ENCODE data around the gene HRH3. TPM values are rescaled to one million over a fixed set of nuclear protein-coding genes. Genes with fewer than 3 reads are reported as not detected.

HRH3 gene
- total RNA-seq, 2 donors from 2014 or later, result 0.44 TPM; not detected in 1

- H3K4me1 Mint-ChIP-seq, result no peaks in the 10 kb centered on the region
- TF ChIP-seq, protein P1, sequence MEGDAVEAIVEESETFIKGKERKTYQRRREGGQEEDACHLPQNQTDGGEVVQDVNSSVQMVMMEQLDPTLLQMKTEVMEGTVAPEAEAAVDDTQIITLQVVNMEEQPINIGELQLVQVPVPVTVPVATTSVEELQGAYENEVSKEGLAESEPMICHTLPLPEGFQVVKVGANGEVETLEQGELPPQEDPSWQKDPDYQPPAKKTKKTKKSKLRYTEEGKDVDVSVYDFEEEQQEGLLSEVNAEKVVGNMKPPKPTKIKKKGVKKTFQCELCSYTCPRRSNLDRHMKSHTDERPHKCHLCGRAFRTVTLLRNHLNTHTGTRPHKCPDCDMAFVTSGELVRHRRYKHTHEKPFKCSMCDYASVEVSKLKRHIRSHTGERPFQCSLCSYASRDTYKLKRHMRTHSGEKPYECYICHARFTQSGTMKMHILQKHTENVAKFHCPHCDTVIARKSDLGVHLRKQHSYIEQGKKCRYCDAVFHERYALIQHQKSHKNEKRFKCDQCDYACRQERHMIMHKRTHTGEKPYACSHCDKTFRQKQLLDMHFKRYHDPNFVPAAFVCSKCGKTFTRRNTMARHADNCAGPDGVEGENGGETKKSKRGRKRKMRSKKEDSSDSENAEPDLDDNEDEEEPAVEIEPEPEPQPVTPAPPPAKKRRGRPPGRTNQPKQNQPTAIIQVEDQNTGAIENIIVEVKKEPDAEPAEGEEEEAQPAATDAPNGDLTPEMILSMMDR (conservative IDR thresholded peaks at IDR 0.05), result no peak
- Histone ChIP-seq H3K4me1 (ENCODE audit: control insufficient read depth, insufficient read depth, low read length) (no peaks in the 10 kb centered on the region), H3K4me3 (ENCODE audit: low read length) (no peak overlapping the region), H3K36me3 (ENCODE audit: control insufficient read depth, insufficient read depth, low read length) (peaks cover 29% of the 10 kb centered on the region), H3K9me3 (ENCODE audit: control insufficient read depth, low read length) (no peaks in the 10 kb centered on the region), H3K9ac (ENCODE audit: extremely low read depth, low read length, poor library complexity, severe bottlenecking) (no peak overlapping the region), H3K27ac (ENCODE audit: low read depth, low read length) (no peak overlapping the region), H3K27me3 (ENCODE audit: control insufficient read depth, insufficient read depth, low read length, poor library complexity, severe bottlenecking) (no peaks in the 10 kb centered on the region)
- no peak overlapping the region for H3K4me3 Mint-ChIP-seq
- H3K27ac Mint-ChIP-seq, result peak overlapping the region; percentile 4
- H3K9me3 Mint-ChIP-seq, result no peaks in the 10 kb centered on the region
- 90 to 97% methylated on average over 18 to 23 of the region's 25 CpGs for WGBS, 2 experiments (ENCODE audit: insufficient coverage in 1 of 2, insufficient read length in 1 of 2)
- no peaks in the 10 kb centered on the region for H3K27me3 Mint-ChIP-seq (ENCODE audit: insufficient read depth)
- peaks cover 9% of the 10 kb centered on the region for H3K36me3 Mint-ChIP-seq (ENCODE audit: low read depth)
- no peak for DNase-seq
These were observed 29.3 kb downstream of the HRH3 start for GRCh38 chr20:62190639-62191411.

GRCh38 chr20:62186887-62187866 is 32.9 kb downstream of the HRH3 start:
- peaks cover 5% of the 10 kb centered on the region for H3K4me1 Mint-ChIP-seq
- no peaks in the 10 kb centered on the region for H3K27me3 ChIP-seq (ENCODE audit: control insufficient read depth, insufficient read depth, low read length, poor library complexity, severe bottlenecking)
- H3K36me3 ChIP-seq (ENCODE audit: control insufficient read depth, insufficient read depth, low read length), result peaks cover 7% of the 10 kb centered on the region
- H3K9me3 ChIP-seq (ENCODE audit: control insufficient read depth, low read length), result no peaks in the 10 kb centered on the region
- TF ChIP-seq, protein P1 (conservative IDR thresholded peaks at IDR 0.05), result no peak
- no peaks in the 10 kb centered on the region for H3K27me3 Mint-ChIP-seq (ENCODE audit: insufficient read depth)
- H3K36me3 Mint-ChIP-seq (ENCODE audit: low read depth), result peaks cover 5% of the 10 kb centered on the region
- no peak overlapping the region for H3K27ac ChIP-seq (ENCODE audit: low read depth, low read length)
- no peak overlapping the region for H3K4me3 ChIP-seq (ENCODE audit: low read length)
- no peaks in the 10 kb centered on the region for H3K4me1 ChIP-seq (ENCODE audit: control insufficient read depth, insufficient read depth, low read length)
- H3K9me3 Mint-ChIP-seq, result no peaks in the 10 kb centered on the region
- H3K9ac ChIP-seq (ENCODE audit: extremely low read depth, low read length, poor library complexity, severe bottlenecking), result no peak overlapping the region
- 91 to 92% methylated on average over 4 to 13 of the region's 13 CpGs for WGBS, 2 experiments (ENCODE audit: insufficient coverage in 1 of 2, insufficient read length in 1 of 2)
- no peak overlapping the region for H3K4me3 Mint-ChIP-seq
- no peak overlapping the region for H3K27ac Mint-ChIP-seq
- DNase-seq, result no peak

DNA sequence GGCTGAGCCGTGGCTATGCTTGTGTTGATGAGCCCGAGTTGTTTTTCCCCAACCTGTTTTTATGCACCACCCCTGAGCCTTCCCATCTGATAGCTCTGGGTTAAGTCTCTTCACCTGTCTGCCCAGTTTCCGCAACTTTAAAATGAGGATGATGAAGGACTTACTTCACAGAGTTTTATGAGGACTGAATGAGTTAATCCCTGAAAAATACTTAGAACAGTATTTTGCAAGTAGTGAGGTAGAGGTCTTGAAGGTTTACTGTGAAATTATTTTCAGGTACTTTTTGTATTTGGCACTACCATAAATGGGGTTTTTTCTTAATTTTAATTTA is 34.0 kb downstream of the HRH3 start:
- H3K27ac ChIP-seq (ENCODE audit: low read depth, low read length), result no peak overlapping the region
- TF ChIP-seq, protein P1 (conservative IDR thresholded peaks at IDR 0.05), result no peak
- no peak overlapping the region for H3K9ac ChIP-seq (ENCODE audit: extremely low read depth, low read length, poor library complexity, severe bottlenecking)
- no peaks in the 10 kb centered on the region for H3K27me3 Mint-ChIP-seq (ENCODE audit: insufficient read depth)
- H3K4me1 ChIP-seq (ENCODE audit: control insufficient read depth, insufficient read depth, low read length), result no peaks in the 10 kb centered on the region
- peaks cover 11% of the 10 kb centered on the region for H3K4me1 Mint-ChIP-seq
- no peak overlapping the region for H3K4me3 ChIP-seq (ENCODE audit: low read length)
- H3K9me3 ChIP-seq (ENCODE audit: control insufficient read depth, low read length), result no peaks in the 10 kb centered on the region
- H3K9me3 Mint-ChIP-seq, result no peaks in the 10 kb centered on the region
- DNase-seq, result no peak
- H3K4me3 Mint-ChIP-seq, result no peak overlapping the region
- H3K27ac Mint-ChIP-seq, result peak overlapping the region; percentile 62
- 92 to 97% methylated on average over 3 of the region's 3 CpGs for WGBS, 2 experiments (ENCODE audit: insufficient coverage in 1 of 2, insufficient read length in 1 of 2)
- no peaks in the 10 kb centered on the region for H3K27me3 ChIP-seq (ENCODE audit: control insufficient read depth, insufficient read depth, low read length, poor library complexity, severe bottlenecking)
- H3K36me3 ChIP-seq (ENCODE audit: control insufficient read depth, insufficient read depth, low read length), result peaks cover 7% of the 10 kb centered on the region
- peaks cover 5% of the 10 kb centered on the region for H3K36me3 Mint-ChIP-seq (ENCODE audit: low read depth)
